ENCODE measurements around the gene TXNDC5. TPM values are rescaled to one million over a fixed set of nuclear protein-coding genes. Genes with fewer than 3 reads are reported as not detected.

TXNDC5 gene
- polyA plus RNA-seq, 3 donors = 12.6 to 33.5 (median 21.2) TPM

- peaks cover 7 to 26% (median 15%) of the 10 kb centered on the region in 7 donors for H3K9me3 Mint-ChIP-seq
- no peak overlapping the region for H3K4me3 Mint-ChIP-seq
- no peaks in the 10 kb centered on the region for H3K4me1 Mint-ChIP-seq
- no peak for DNase-seq
- Histone ChIP-seq H3K4me2 (replicated peaks; ENCODE audit: extremely low read depth, low read length, poor library complexity, severe bottlenecking) (no peak overlapping the region), H4K20me1 (ENCODE audit: insufficient read depth, low read length) (no peaks in the 10 kb centered on the region), H3K4me3 (replicated peaks in 1 of 3; ENCODE audit: low read depth in 2 of 3, low read length in 3 of 3) (no peak overlapping the region), H3K4me1 (ENCODE audit: control insufficient read depth in 1 of 2, insufficient read depth in 2 of 2, low read length in 2 of 2) (no peaks in the 10 kb centered on the region), H3K36me3 (replicated peaks in 1 of 2; ENCODE audit: control insufficient read depth in 1 of 2, insufficient read depth in 2 of 2, low read length in 2 of 2) (no peaks in the 10 kb centered on the region), H2AFZ (ENCODE audit: insufficient read depth, low read depth, low read length, poor library complexity, severe bottlenecking) (no peak overlapping the region), H3K79me2 (ENCODE audit: insufficient read depth, low read length) (no peaks in the 10 kb centered on the region), H3K27ac (ENCODE audit: low read depth in 1 of 2, low read length in 2 of 2) (no peak overlapping the region), H3K27me3 (ENCODE audit: control insufficient read depth in 2 of 2, insufficient read depth in 2 of 2, low read length in 2 of 2) (no peaks in the 10 kb centered on the region), H3K9me3 (replicated peaks in 1 of 2; ENCODE audit: control insufficient read depth in 1 of 2, insufficient read depth in 1 of 2, low read length in 2 of 2) (peaks cover 5 to 9% of the 10 kb centered on the region in 2 donors), H3K9ac (ENCODE audit: insufficient read depth, low read length, poor library complexity, severe bottlenecking) (no peak overlapping the region)
- intact Hi-C loops (cut with micrococcal nuclease) = no loop called here
- peaks cover 0 to 5% (median 0%) of the 10 kb centered on the region in 3 donors for H3K27me3 Mint-ChIP-seq (ENCODE audit: low read depth in 3 of 3)
- no peak for TF ChIP-seq CTCF (IDR thresholded peaks at IDR 0.05)
- H3K36me3 Mint-ChIP-seq = no peaks in the 10 kb centered on the region
- no peak overlapping the region for H3K27ac Mint-ChIP-seq
These were observed 58.8 kb downstream of the TXNDC5 start for GRCh38 chr6:7851780-7852179.

GRCh38 chr6:7848229-7848628 lies 62.4 kb downstream of the TXNDC5 start:
- no peaks in the 10 kb centered on the region for H4K20me1 ChIP-seq (ENCODE audit: insufficient read depth, low read length)
- no peaks in the 10 kb centered on the region for H3K36me3 Mint-ChIP-seq

More at GRCh38 chr6:7848229-7848628, 62.4 kb downstream of the TXNDC5 start:
- no peak overlapping the region for H3K27ac ChIP-seq (ENCODE audit: low read depth in 1 of 2, low read length in 2 of 2)
- intact Hi-C loops (cut with micrococcal nuclease) = no loop called here
- no peak overlapping the region for H3K27ac Mint-ChIP-seq
- no peaks in the 10 kb centered on the region for H3K27me3 Mint-ChIP-seq (ENCODE audit: low read depth in 3 of 3)
- H3K4me1 Mint-ChIP-seq = no peaks in the 10 kb centered on the region
- WGBS (ENCODE audit: insufficient coverage) = 79% methylated on average over 4 of the region's 4 CpGs
- no peak overlapping the region for H3K4me2 ChIP-seq (replicated peaks; ENCODE audit: extremely low read depth, low read length, poor library complexity, severe bottlenecking)
- no peak overlapping the region for H3K9ac ChIP-seq (ENCODE audit: insufficient read depth, low read length, poor library complexity, severe bottlenecking)
- H3K36me3 ChIP-seq (replicated peaks in 1 of 2; ENCODE audit: control insufficient read depth in 1 of 2, insufficient read depth in 2 of 2, low read length in 2 of 2) = no peaks in the 10 kb centered on the region
- H3K9me3 ChIP-seq (replicated peaks in 1 of 2; ENCODE audit: control insufficient read depth in 1 of 2, insufficient read depth in 1 of 2, low read length in 2 of 2) = peaks cover 5 to 9% of the 10 kb centered on the region in 2 donors
- H3K27me3 ChIP-seq (ENCODE audit: control insufficient read depth in 2 of 2, insufficient read depth in 2 of 2, low read length in 2 of 2) = no peaks in the 10 kb centered on the region
- no peak overlapping the region for H3K4me3 ChIP-seq (replicated peaks in 1 of 3; ENCODE audit: low read depth in 2 of 3, low read length in 3 of 3)
- H3K4me3 Mint-ChIP-seq = no peak overlapping the region
- no peaks in the 10 kb centered on the region for H3K79me2 ChIP-seq (ENCODE audit: insufficient read depth, low read length)
- TF ChIP-seq CTCF (IDR thresholded peaks at IDR 0.05) = no peak
- no peak for DNase-seq
- peaks cover 7 to 26% (median 13%) of the 10 kb centered on the region in 7 donors for H3K9me3 Mint-ChIP-seq
- no peak overlapping the region for H2AFZ ChIP-seq (ENCODE audit: insufficient read depth, low read depth, low read length, poor library complexity, severe bottlenecking)
- H3K4me1 ChIP-seq (ENCODE audit: control insufficient read depth in 1 of 2, insufficient read depth in 2 of 2, low read length in 2 of 2) = no peaks in the 10 kb centered on the region
